Osteocyte (in vitro differentiated cells): ENCODE measurements around the gene PTPRD. TPM values are rescaled to one million over a fixed set of nuclear protein-coding genes. Genes with fewer than 3 reads are reported as not detected.

Source experiments
- DNase-seq: peaks from one replicate; pipeline ENCODE4 v3.0.0; 2021; ENCODE audit warnings: mixed read lengths; ENCODE audit not compliant: unreplicated experiment; ENCODE audit errors: extremely low spot score
- H3K27ac Mint-ChIP-seq: one replicate; pipeline ENCODE4 v1.8.0; 2021; ENCODE audit warnings: mild to moderate bottlenecking, mixed read lengths; ENCODE audit not compliant: unreplicated experiment
- H3K27me3 Mint-ChIP-seq: one replicate; pipeline ENCODE4 v1.8.0; 2021; ENCODE audit warnings: mixed read lengths; ENCODE audit not compliant: unreplicated experiment
- H3K36me3 Mint-ChIP-seq: one replicate; pipeline ENCODE4 v1.8.0; 2021; ENCODE audit warnings: mixed read lengths; ENCODE audit not compliant: unreplicated experiment
- H3K4me1 Mint-ChIP-seq: one replicate; pipeline ENCODE4 v1.8.0; 2021; ENCODE audit warnings: mixed read lengths; ENCODE audit not compliant: unreplicated experiment
- H3K4me3 Mint-ChIP-seq: one replicate; pipeline ENCODE4 v1.8.0; 2021; ENCODE audit warnings: mild to moderate bottlenecking, moderate library complexity, mixed read lengths; ENCODE audit not compliant: unreplicated experiment
- H3K9me3 Mint-ChIP-seq: one replicate; pipeline ENCODE4 v1.8.0; 2021; ENCODE audit warnings: mixed read lengths; ENCODE audit not compliant: unreplicated experiment
- CTCF ChIP-seq: fragments of 200-600 bp; sonication (generic); IDR thresholded peaks from 2 replicates; pipeline ENCODE4 v1.5.0; 2021; ENCODE audit warnings: antibody characterized with exemption, mild to moderate bottlenecking, moderate library complexity
- total RNA-seq: library from RNA; stranded (reverse); gene quantifications from 2 replicates; pipeline ENCODE4 v1.2.1, GENCODE V29; 2021

PTPRD gene
- total RNA-seq, 1 donor from 2014 or later: 5.4 TPM

DNA sequence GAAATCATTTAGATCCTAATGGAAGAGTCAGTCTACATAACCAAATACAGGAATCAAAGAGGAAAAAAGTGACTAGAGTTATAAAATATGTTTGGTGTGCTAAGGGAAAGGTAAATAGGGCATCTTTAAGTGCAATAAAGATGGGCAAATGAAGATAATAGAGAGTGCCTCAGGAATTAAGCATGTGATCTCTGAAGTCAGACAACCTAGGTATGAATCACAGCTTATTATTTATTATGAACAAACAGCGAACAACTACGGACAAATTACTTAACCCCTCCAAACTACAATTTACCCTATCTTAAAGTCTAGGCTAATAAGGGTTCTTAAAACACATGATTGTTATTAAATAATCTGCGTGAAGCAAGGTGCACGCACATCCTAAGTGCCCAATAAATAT lies 1903.1 kb downstream of the PTPRD start:
- H3K4me3 Mint-ChIP-seq: no peak overlapping the region

DNA sequence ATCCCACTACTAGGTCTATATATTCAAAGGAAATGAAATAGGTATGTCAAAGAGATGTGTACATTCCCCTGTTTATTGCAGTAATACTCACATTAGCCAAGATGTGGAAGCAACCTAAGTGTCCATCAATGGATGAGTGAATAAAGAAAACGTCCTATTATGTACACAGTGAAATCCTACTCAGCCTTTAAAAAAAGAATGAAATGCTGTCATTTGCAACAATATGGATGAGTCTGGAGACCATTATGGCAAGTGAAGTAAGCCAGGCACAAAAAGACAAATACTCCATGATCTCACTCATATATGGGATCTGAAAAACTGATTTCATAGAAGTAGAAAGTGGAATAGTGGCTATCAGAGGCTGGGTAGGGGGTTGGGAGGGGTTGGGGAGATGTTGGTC lies 1904.1 kb downstream of the PTPRD start:
- Mint-ChIP-seq H3K27ac (no peak overlapping the region), H3K9me3 (no peaks in the 10 kb centered on the region), H3K4me1 (no peaks in the 10 kb centered on the region), H3K27me3 (peaks cover 2% of the 10 kb centered on the region), H3K4me3 (no peak overlapping the region), H3K36me3 (no peaks in the 10 kb centered on the region)
- TF ChIP-seq CTCF: no peak
- no peak for DNase-seq

More for the DNA sequence above, 1903.1 kb downstream of the PTPRD start:
- Mint-ChIP-seq H3K9me3 (no peaks in the 10 kb centered on the region), H3K27me3 (peaks cover 2% of the 10 kb centered on the region), H3K27ac (no peak overlapping the region), H3K4me1 (no peaks in the 10 kb centered on the region), H3K36me3 (no peaks in the 10 kb centered on the region)
- no peak for TF ChIP-seq CTCF
- DNase-seq: no peak

GRCh38 chr9:8706998-8707397 lies 1905.8 kb downstream of the PTPRD start:
- Mint-ChIP-seq H3K27me3 (peaks cover 2% of the 10 kb centered on the region), H3K27ac (no peak overlapping the region), H3K9me3 (no peaks in the 10 kb centered on the region), H3K4me3 (no peak overlapping the region), H3K36me3 (no peaks in the 10 kb centered on the region), H3K4me1 (no peaks in the 10 kb centered on the region)
- TF ChIP-seq CTCF: no peak
- DNase-seq: no peak

- Mint-ChIP-seq H3K4me3 (no peak overlapping the region), H3K36me3 (no peaks in the 10 kb centered on the region), H3K4me1 (no peaks in the 10 kb centered on the region), H3K9me3 (no peaks in the 10 kb centered on the region), H3K27ac (no peak overlapping the region), H3K27me3 (peaks cover 2% of the 10 kb centered on the region)
- DNase-seq: no peak
- no peak for TF ChIP-seq CTCF
These were observed 1906.3 kb downstream of the PTPRD start for GRCh38 chr9:8706531-8706930.

DNA sequence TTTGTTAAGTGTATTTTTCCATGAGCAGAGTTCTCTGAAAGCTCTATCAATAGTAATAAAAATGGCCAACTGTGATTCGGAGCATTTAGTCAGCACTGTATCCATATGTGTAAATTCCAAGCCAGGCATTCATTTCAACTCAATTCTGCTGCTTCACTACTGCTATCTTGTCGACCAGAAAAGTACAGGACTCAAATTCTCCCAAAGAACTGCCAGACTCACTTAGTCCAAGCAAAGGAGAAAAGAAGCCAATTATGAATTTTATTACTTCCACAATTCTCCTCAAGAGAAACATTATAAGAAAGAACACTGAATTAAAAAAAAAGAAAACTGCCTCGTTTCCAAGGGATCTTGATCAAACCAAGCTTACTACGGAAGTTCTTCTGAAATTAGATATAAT lies 1906.9 kb downstream of the PTPRD start:
- Mint-ChIP-seq H3K4me3 (no peak overlapping the region), H3K9me3 (no peaks in the 10 kb centered on the region), H3K36me3 (no peaks in the 10 kb centered on the region), H3K4me1 (no peaks in the 10 kb centered on the region), H3K27ac (no peak overlapping the region), H3K27me3 (peaks cover 2% of the 10 kb centered on the region)
- DNase-seq: no peak
- no peak for TF ChIP-seq CTCF
